GM10248 (cell line): Measurements from ENCODE around the gene USP10.

Source experiments
- CTCF ChIA-PET: fragments of 300-600 bp; sonication (Branson Sonifier 250); formaldehyde crosslinking; extraction: SDS; loops from one replicate; lab custom pipeline; 2021; ENCODE audit warnings: antibody characterized with exemption; lab: Yijun Ruan, JAX
- POLR2A ChIA-PET: fragments of 350-650 bp; sonication (Branson Sonifier 250); formaldehyde crosslinking; extraction: SDS; loops from one replicate; lab custom pipeline; 2020; ENCODE audit warnings: antibody characterized with exemption; lab: Yijun Ruan, JAX
- DNase-seq: peaks from one replicate; pipeline ENCODE4 v3.0.0; 2012; ENCODE audit errors: extremely low spot score
- CTCF ChIP-seq: IDR thresholded peaks from 2 replicates; pipeline ENCODE4 v1.5.1; 2012; ENCODE audit warnings: mild to moderate bottlenecking, low read depth; ENCODE audit errors: extremely low read depth, missing control alignments, control extremely low read depth

Gene USP10

GRCh38 chr16:84821179-84821578 lies 121.4 kb downstream of the USP10 start:
- no peak for DNase-seq
- TF ChIP-seq CTCF = no peak
- POLR2A ChIA-PET = no interaction called here
- CTCF ChIA-PET = no interaction called here

- no peak for TF ChIP-seq CTCF
- DNase-seq = no peak
- CTCF ChIA-PET = no interaction called here
- POLR2A ChIA-PET = no interaction called here
These were observed 122.2 kb downstream of the USP10 start for GRCh38 chr16:84821728-84822689.

GRCh38 chr16:84822990-84823389 lies 123.2 kb downstream of the USP10 start:
- CTCF ChIA-PET = no interaction called here
- DNase-seq = no peak
- POLR2A ChIA-PET = no interaction called here
- TF ChIP-seq CTCF = no peak

GRCh38 chr16:84823484-84823883 lies 123.7 kb downstream of the USP10 start:
- ChIA-PET POLR2A (no interaction called here), CTCF (no interaction called here)
- TF ChIP-seq CTCF = no peak
- no peak for DNase-seq

- POLR2A ChIA-PET = no interaction called here
- TF ChIP-seq CTCF = no peak
- DNase-seq = no peak
These were observed 124.1 kb downstream of the USP10 start for GRCh38 chr16:84823926-84824325.

GRCh38 chr16:84825896-84826557 lies 126.2 kb downstream of the USP10 start:
- no peak for TF ChIP-seq CTCF
- POLR2A ChIA-PET = no interaction called here
- DNase-seq = no peak
- CTCF ChIA-PET = no interaction called here

More at GRCh38 chr16:84823926-84824325, 124.1 kb downstream of the USP10 start:
- CTCF ChIA-PET = no interaction called here
